GM21447 (cell line): ENCODE data around the gene TCF12.

Source experiments
- ATAC-seq: cut with Tn5 transposase; IDR thresholded peaks from one replicate; pipeline ENCODE4 v1.9.1; 2021; ENCODE audit not compliant: unreplicated experiment

The TCF12 gene

DNA sequence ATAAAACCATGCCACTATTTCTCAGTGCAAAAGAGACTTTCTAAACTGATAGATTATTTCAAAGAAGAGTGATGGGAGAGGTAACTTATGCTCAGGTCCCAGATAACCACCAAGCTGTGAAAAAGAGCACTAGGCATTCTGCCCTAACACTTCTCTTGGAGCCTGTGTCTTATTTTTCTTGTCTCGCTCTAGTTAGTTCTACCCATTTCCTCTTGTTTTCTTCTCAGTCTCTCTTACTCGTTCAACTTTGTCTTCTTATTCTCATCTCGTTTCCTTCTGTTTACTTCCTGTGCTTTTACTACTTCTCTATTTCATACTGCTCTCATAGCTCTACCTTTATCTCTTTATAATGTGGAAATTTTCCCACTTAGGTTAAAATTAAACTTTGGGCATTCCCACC is 366.1 kb downstream of the TCF12 start:
- ATAC-seq: peak; percentile 59

GRCh38 chr15:57285386-57285785 is 366.9 kb downstream of the TCF12 start:
- ATAC-seq: peak; percentile 35

GRCh38 chr15:57286446-57287122 is 368.1 kb downstream of the TCF12 start:
- no peak for ATAC-seq

GRCh38 chr15:57287123-57287521 is 368.7 kb downstream of the TCF12 start:
- no peak for ATAC-seq

DNA sequence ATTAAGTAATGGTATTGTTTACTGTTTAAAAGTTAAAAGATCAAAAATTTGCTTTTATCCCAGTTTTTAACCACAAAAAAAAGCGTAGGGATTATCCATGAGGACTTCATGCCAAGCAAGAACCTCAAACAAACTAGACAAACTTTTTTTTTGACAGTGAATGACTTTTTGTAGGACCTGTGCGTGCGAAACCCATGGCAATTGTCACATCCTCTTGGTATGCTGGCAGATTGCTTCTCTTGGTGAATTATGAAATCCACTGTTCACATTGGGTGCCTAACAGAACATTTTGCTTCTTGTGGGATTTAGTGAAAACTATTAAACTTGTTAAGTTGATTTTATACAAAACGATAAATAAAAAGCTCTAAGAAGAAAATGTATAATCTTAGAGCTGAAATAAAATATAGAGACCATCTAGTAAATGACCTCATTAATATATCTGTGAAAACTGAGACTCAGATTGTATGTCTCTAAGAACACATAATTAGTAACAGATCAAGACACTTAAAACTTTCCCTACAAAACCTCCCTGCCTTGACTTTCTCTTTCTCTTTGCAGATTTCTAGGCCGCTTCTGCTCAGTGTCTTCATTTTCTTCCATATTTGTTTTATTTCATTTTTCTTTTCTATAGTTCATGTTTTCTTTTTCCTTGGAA is 370.6 kb downstream of the TCF12 start:
- no peak for ATAC-seq

GRCh38 chr15:57290187-57290586 is 371.7 kb downstream of the TCF12 start:
- ATAC-seq: no peak

DNA sequence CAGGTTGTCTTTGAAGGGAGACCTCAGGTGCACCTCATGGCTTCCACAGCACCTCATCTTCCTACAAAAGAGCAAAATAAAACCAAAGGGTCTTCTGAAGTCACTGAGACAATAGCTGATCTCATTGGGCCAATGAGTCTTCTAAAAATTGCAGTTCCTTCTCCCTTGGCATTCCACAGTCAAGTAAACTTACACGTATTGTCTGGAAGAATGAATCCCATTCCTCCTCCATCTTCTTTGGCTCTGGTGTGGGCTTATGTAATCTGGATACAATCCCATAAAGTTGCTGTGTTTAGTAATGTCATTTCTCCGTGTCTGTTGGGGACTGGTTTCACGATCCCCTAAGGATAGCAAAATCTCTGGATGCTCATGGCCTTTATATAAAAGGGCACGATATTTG is 372.4 kb downstream of the TCF12 start:
- no peak for ATAC-seq

DNA sequence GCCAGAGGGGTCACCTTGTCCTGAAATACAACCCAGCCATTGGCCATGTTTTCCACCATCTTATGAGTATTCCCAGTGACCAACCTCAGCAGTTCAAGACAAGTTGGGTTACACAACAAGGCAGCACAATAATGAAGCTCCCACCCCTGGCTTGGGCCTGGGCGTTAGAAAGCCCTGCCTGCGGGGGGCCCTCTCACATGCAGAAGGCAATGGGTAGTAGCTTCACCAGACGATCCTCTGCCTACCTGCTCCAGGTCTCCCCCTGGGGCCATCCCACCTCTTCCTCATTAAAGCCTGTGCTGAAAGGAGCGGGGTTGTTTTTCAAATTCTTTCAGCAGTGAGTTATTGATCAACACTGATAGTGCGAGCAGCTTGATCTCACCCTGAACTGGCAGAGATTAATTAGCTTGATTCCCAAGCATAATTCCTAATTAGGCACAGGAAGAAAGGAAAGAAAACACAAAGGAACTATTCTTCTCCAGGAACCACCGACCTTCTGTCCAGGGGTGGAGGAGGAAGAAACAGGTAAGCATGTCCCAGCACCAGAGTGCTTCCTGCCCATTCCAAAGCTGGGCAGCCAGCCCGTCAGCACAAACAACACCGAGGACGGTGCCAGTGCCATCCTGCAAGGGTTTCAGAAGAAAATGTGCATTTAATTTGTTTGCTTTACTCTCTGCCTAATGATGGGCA is 378.2 kb downstream of the TCF12 start:
- no peak for ATAC-seq

GRCh38 chr15:57297163-57297593 is 378.7 kb downstream of the TCF12 start:
- ATAC-seq: no peak

- ATAC-seq: no peak
Measured at GRCh38 chr15:57297630-57298029, 379.2 kb downstream of the TCF12 start.

DNA sequence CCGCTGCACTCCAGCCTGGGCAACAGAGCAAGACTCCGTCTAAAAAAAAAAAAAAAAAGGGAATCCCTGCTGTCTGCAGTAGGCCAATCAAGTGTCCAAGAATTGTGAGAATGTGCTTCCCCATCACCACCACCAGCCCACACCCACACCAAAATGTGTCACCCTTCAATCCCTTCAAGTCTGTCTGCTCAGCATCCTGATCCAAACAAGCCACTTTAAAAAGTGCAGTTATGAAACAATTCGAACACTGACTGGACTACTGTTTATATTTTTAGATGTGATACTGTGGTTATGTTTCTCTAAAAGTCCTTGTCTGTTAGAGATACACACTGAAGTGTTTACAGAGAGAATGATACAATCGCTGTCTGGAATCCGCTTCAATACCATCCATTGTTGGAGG is 379.8 kb downstream of the TCF12 start:
- no peak for ATAC-seq

- ATAC-seq: no peak
Measured at GRCh38 chr15:57298843-57299550, 380.6 kb downstream of the TCF12 start.

DNA sequence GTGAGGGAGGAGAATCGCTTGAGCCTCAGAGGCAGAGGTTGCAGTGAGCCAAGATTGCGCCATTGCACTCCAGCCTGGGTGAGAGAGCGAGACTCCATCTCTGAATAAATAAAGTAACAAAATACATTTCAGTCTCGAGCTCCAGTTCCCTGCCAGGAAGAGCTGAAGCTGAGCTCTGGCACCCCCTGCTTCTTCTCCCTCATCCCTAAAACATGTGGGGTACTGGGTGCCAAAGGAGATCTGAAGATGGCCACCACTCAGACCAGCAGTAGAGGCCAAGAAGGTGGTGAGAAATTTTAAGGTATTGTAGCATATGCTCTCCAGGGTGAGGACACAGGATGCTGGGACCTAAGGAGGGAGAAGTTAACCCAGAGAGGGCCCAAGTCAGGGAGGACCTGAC is 382.9 kb downstream of the TCF12 start:
- no peak for ATAC-seq

DNA sequence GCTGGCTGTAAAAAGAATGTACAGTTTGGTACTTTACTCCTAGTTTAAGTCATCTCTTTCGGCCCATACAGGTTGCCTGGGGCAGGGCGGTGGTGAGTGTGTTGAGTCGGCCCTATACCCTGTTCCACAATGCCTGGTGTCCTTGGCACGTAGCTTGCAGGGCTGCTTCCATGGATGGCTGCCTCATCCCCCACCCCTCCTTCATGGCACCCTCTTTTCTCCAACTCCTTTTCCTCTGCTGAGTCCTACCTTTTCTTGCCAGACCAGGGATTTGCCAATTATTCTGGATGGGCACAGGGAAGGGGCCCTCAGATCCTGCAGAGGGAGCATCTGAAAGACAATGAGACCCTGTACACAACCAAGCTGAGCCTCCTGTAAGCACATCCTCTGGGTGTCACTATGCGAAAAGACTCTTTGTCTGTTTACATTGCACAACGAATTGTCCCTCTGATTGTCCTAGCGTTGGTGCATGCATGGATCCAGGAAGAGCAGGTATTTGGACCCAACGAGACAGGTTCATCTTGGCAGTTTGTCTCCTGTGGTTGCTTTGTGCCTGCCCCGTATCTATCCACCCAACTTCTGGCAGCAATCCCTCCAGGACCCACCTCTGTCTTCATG is 384.3 kb downstream of the TCF12 start:
- no peak for ATAC-seq

GRCh38 chr15:57305009-57305408 is 386.6 kb downstream of the TCF12 start:
- ATAC-seq: no peak

GRCh38 chr15:57306161-57306943 is 387.9 kb downstream of the TCF12 start:
- peak; percentile 64 for ATAC-seq

- no peak for ATAC-seq
Measured at GRCh38 chr15:57306944-57307411, 388.5 kb downstream of the TCF12 start.

DNA sequence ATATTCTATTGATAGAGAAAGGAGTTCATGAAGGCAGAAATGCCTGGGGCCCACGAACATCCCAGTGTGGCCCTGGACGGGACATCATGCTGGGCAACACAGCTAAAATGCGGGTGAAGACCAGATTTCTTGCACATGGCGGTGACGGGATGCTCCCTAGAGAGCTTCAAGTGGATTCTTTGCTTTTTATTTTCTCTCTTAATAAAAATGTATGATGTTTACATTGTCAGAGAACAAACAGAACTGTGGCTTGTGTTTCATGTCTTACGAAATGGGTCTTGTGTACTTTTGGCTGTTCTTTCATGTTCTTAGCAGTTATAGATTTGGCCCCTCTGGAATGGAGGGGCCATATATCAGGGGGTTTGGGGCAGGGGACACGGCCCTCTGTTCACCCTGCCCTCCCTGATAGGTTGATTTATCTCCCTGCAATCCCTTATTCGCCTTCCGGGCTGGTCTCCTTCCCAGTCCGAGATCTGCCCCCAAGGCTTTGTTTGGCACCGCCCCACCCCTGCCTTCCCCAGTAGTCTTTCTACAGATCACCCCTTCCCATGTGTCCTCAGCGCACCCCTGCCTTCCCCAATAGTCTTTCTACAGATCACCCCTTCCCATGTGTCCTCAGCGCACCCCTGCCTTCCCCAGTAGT is 389.2 kb downstream of the TCF12 start:
- ATAC-seq: no peak

DNA sequence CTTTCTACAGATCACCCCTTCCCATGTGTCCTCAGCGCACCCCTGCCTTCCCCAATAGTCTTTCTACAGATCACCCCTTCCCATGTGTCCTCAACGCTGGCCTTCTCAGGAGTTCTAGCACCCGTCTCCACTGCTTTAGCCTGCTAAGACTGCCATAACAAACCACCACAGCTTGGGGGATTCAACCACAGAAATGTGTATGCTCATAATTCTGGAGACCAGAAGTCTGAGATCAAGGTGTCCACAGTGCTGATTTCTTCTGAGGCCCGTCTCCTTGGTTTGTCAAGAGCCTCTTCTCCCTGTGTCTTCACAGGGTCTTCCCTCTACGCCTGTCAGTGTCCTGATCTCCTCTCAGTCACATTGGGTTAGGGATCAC is 389.7 kb downstream of the TCF12 start:
- ATAC-seq: no peak
